ENCODE results near the gene MYO3B.

MYO3B gene

GRCh38 chr2:170500104-170500503 is 322.2 kb downstream of the MYO3B start (continued):
- TF ChIP-seq ZNF610 (tag by site-specific recombination; IDR thresholded peaks at IDR 0.05; ENCODE audit: borderline replicate concordance) (no peak), ZBTB20 (tag by site-specific recombination; IDR thresholded peaks at IDR 0.05) (no peak), ZBTB7A (tag by site-specific recombination; IDR thresholded peaks at IDR 0.05; ENCODE audit: low read depth) (no peak), ZNF488 (tag by site-specific recombination; IDR thresholded peaks at IDR 0.05) (no peak), SCRT2 (tag by site-specific recombination; IDR thresholded peaks at IDR 0.05) (no peak), ZNF529 (tag by site-specific recombination; IDR thresholded peaks at IDR 0.05; ENCODE audit: insufficient replicate concordance) (no peak), ZNF366 (tag by site-specific recombination; conservative IDR thresholded peaks at IDR 0.05) (no peak), SCRT1 (tag by site-specific recombination; IDR thresholded peaks at IDR 0.05; ENCODE audit: borderline replicate concordance) (no peak)

GRCh38 chr2:170500770-170501169 is 322.8 kb downstream of the MYO3B start:
- H3K27ac ChIP-seq (ENCODE audit: extremely low read depth, low read depth, low read length): no peak overlapping the region
- POLR2A ChIA-PET: no interaction called here
- CTCF ChIA-PET: no interaction called here
- H3K4me3 ChIP-seq (ENCODE audit: low read depth, low read length): no peak overlapping the region
- no peak for TF ChIP-seq HOXD13 (CRISPR knock-in tag; IDR thresholded peaks at IDR 0.05; ENCODE audit: borderline replicate concordance)
- no peak for TF ChIP-seq KLF9 (tag by site-specific recombination; IDR thresholded peaks at IDR 0.05; ENCODE audit: low read depth)
- no peak for TF ChIP-seq ZNF302 (tag by site-specific recombination; IDR thresholded peaks at IDR 0.05; ENCODE audit: low read depth)
- TF ChIP-seq KLF8 (tag by site-specific recombination; IDR thresholded peaks at IDR 0.05): no peak
- no peak for TF ChIP-seq ZNF544 (tag by site-specific recombination; IDR thresholded peaks at IDR 0.05)
- no peak for TF ChIP-seq ZFP3 (tag by site-specific recombination; IDR thresholded peaks at IDR 0.05; ENCODE audit: low read depth)
- TF ChIP-seq ZNF677 (tag by site-specific recombination; IDR thresholded peaks at IDR 0.05): no peak
- TF ChIP-seq SCRT2 (tag by site-specific recombination; IDR thresholded peaks at IDR 0.05): no peak
- TF ChIP-seq ZSCAN23 (tag by site-specific recombination; IDR thresholded peaks at IDR 0.05): no peak
- TF ChIP-seq ZNF239 (tag by site-specific recombination; IDR thresholded peaks at IDR 0.05): no peak
- no peak for TF ChIP-seq ZNF211 (tag by site-specific recombination; IDR thresholded peaks at IDR 0.05; ENCODE audit: low read depth)
- no peak for TF ChIP-seq ZFP41 (tag by site-specific recombination; IDR thresholded peaks at IDR 0.05; ENCODE audit: borderline replicate concordance)
- no peak for TF ChIP-seq HIC1 (tag by site-specific recombination; IDR thresholded peaks at IDR 0.05)
- no peak for TF ChIP-seq ZNF350 (tag by site-specific recombination; IDR thresholded peaks at IDR 0.05)
- TF ChIP-seq ZNF76 (tag by site-specific recombination; IDR thresholded peaks at IDR 0.05; ENCODE audit: borderline replicate concordance, low read depth): no peak
- no peak for TF ChIP-seq ZNF394 (tag by site-specific recombination; IDR thresholded peaks at IDR 0.05; ENCODE audit: borderline replicate concordance)
- TF ChIP-seq ZBTB20 (tag by site-specific recombination; IDR thresholded peaks at IDR 0.05): no peak
- no peak for TF ChIP-seq ZNF202 (tag by site-specific recombination; IDR thresholded peaks at IDR 0.05; ENCODE audit: borderline replicate concordance)
- TF ChIP-seq ZNF501 (tag by site-specific recombination; IDR thresholded peaks at IDR 0.05): no peak
- no peaks in the 10 kb centered on the region for H3K4me1 ChIP-seq (ENCODE audit: control insufficient read depth, insufficient read depth, low read length)
- H3K9me3 ChIP-seq (ENCODE audit: control insufficient read depth, insufficient read depth, low read depth, low read length): no peaks in the 10 kb centered on the region
- no peaks in the 10 kb centered on the region for H3K36me3 ChIP-seq (ENCODE audit: control insufficient read depth in 2 of 2, insufficient read depth in 1 of 2, low read length in 2 of 2)

All from HEK293 (cell line).